WERI-Rb-1 (cell line): ENCODE results near the gene KCNK3.
A peak's percentile ranks its signal among the peaks of the same experiment; 100 is the strongest.
"Not testable (repeated sequence)": the region's sequence is repeated elsewhere in the genome, so short reads cannot be mapped to it uniquely, and the experiment has no call there.

Experiments used
- DNase-seq: peaks from one replicate; pipeline ENCODE4 v3.0.0-alpha.2; 2020
- H3K27ac ChIP-seq: fragments of 250-450 bp; sonication (Bioruptor Pico); 2 replicates; pipeline ENCODE4 v1.5.1; 2020; ENCODE audit warnings: mild to moderate bottlenecking, moderate library complexity
- H3K27me3 ChIP-seq: fragments of 250-450 bp; sonication (Bioruptor Pico); 2 replicates; pipeline ENCODE4 v1.5.1; 2021; ENCODE audit warnings: mild to moderate bottlenecking, low read depth, moderate library complexity; ENCODE audit not compliant: insufficient read depth, severe bottlenecking
- H3K36me3 ChIP-seq: fragments of 250-450 bp; sonication (Bioruptor Pico); 2 replicates; pipeline ENCODE4 v1.5.1; 2020; ENCODE audit warnings: mild to moderate bottlenecking, moderate library complexity
- H3K4me3 ChIP-seq: 2 replicates; pipeline ENCODE4 v1.5.1; 2011; ENCODE audit warnings: low read depth, mild to moderate bottlenecking, control low read depth, low read length
- H3K9me3 ChIP-seq: fragments of 250-450 bp; sonication (Bioruptor Pico); 2 replicates; pipeline ENCODE4 v1.5.1; 2021; ENCODE audit warnings: mild to moderate bottlenecking, moderate library complexity; ENCODE audit not compliant: severe bottlenecking
- CTCF ChIP-seq: IDR thresholded peaks from 2 replicates; pipeline ENCODE4 v1.5.1; 2011; ENCODE audit warnings: low read depth, mild to moderate bottlenecking, control low read depth, inconsistent platforms, low read length

KCNK3 gene

GRCh38 chr2:26651799-26652198 lies 40.7 kb upstream of the KCNK3 start:
- Histone ChIP-seq H3K27ac (no peak overlapping the region), H3K27me3 (no peaks in the 10 kb centered on the region), H3K9me3 (peaks cover 5% of the 10 kb centered on the region), H3K4me3 (no peak overlapping the region), H3K36me3 (no peaks in the 10 kb centered on the region)
- no peak for DNase-seq
- TF ChIP-seq CTCF = no peak

GRCh38 chr2:26652361-26653041 lies 40.0 kb upstream of the KCNK3 start:
- Histone ChIP-seq H3K9me3 (peaks cover 9% of the 10 kb centered on the region), H3K4me3 (no peak overlapping the region), H3K36me3 (no peaks in the 10 kb centered on the region), H3K27me3 (no peaks in the 10 kb centered on the region), H3K27ac (no peak overlapping the region)
- peak; percentile 6 for DNase-seq
- TF ChIP-seq CTCF = no peak

DNA sequence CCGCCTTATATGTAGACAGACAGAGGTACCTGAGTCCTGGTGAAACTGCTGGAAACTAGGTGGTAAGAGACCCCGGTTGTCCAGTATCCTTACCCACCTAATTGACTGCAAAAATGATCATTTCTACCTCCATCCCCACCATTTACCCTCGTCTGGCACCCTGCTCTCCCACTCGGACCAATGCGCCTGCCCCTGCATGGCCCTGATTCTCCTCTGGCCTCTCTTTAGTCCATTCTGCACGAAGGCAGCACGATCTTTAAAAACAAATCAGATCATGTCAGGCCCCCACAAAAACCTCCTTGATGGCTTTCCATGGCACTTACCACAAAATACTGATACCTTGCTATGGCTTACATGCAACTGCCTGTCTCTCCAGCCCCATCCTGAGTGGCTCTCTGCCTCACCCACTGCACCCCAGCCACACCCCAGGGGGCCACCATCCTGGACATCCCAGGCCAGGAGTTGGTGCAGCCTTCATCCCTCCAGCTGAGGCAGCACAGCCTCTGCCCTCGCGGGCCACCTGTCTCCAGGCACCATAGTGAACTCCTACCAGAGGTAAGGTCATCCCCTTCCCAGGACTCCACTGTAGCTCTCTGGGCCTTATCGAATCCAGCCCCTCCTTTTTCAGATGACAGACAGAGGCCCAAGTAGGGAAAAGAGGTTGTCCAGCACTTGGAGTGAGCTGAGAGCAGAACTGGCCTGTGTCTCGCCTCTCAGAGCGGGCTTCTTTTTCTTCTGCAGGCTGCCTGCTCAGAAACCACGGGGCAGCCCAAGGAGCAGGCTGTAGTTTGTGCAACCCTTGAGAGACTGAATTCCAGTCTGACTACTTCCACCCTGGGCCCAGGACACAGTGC lies 39.1 kb upstream of the KCNK3 start:
- Histone ChIP-seq H3K36me3 (no peaks in the 10 kb centered on the region), H3K4me3 (no peak overlapping the region), H3K27me3 (no peaks in the 10 kb centered on the region), H3K9me3 (peaks cover 13% of the 10 kb centered on the region), H3K27ac (no peak overlapping the region)
- DNase-seq = peak; percentile 9
- TF ChIP-seq CTCF = no peak

DNA sequence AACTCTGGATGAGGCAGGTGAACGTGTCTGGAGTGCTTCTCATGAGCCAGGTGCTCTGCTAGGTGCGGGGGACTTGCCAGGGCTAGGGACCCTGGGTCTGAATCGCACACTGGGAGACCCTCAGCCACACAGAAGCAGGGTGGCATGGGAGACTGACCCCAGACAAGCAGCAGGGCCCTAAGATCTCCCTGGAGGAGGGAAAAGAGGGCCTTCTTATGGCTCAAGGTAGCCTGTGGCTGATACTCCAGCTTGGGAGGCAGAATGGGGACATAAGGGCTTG lies 38.5 kb upstream of the KCNK3 start:
- TF ChIP-seq CTCF = no peak

DNA sequence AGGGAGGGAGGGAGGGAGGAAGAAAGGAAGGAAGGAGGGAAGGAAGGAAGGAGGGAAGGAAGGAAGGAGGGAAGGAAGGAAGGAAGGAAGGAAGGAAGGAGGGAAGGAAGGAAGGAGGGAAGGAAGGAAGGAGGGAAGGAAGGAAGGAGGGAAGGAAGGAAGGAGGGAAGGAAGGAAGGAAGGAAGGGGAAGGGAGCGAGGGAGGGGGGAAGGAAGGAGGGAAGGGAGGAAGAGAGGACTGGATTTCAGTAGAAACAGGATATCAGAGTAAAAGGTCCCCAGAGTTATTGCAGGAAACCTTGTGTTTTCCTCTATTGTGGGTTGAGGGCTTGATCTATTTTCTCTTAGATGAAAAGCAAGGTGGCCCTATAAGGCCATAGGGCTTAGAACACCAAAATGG lies 37.4 kb upstream of the KCNK3 start:
- H3K27ac ChIP-seq, H3K27me3 ChIP-seq, DNase-seq, H3K36me3 ChIP-seq, H3K4me3 ChIP-seq: not testable (repeated sequence)
- H3K9me3 ChIP-seq = peaks cover 27% of the 10 kb centered on the region

More for the DNA sequence above, 38.5 kb upstream of the KCNK3 start:
- H3K9me3 ChIP-seq = peaks cover 17% of the 10 kb centered on the region
- no peaks in the 10 kb centered on the region for H3K27me3 ChIP-seq
- H3K4me3 ChIP-seq = no peak overlapping the region
- no peak for DNase-seq
- H3K27ac ChIP-seq = no peak overlapping the region
- no peaks in the 10 kb centered on the region for H3K36me3 ChIP-seq

DNA sequence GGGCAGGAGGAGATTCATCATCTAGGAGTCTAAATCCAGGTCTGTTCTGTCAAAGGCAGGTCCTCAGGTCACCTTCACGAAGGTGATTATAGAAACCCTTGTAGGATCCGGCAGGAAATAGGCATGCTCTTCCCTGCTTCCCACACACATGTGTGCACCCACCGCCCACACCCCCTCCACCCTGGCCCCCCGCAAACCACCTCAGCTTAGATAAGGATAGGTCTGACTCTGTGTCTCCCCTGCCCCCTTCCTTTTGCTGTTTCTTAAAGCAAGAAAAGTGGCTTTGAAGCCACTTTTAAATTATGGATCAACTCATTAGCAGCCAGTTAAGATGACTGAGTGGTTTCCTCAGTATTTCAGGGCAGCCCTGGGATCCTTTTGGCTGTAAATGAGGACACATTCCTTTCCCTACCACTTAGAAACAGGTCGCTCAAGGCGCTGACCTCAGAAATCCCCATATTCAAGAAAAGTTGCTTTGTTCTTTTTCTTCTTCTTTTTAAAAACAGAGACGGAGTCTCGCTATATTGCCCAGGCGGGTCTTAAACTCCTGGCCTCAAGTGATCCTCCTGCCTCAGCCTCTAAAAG lies 36.8 kb upstream of the KCNK3 start:
- no peak overlapping the region for H3K27ac ChIP-seq
- no peaks in the 10 kb centered on the region for H3K27me3 ChIP-seq
- no peak overlapping the region for H3K4me3 ChIP-seq
- TF ChIP-seq CTCF = no peak
- peaks cover 29% of the 10 kb centered on the region for H3K9me3 ChIP-seq
- no peak for DNase-seq
- H3K36me3 ChIP-seq = no peaks in the 10 kb centered on the region
